GM19324 (cell line): ENCODE data around the gene ABCF2.
A peak's percentile ranks its signal among the peaks of the same experiment; 100 is the strongest.

Experiments
- ATAC-seq: cut with Tn5 transposase; IDR thresholded peaks from one replicate; pipeline ENCODE4 v1.9.1; 2021; ENCODE audit warnings: mild to moderate bottlenecking, moderate library complexity; ENCODE audit not compliant: unreplicated experiment, low FRiP score

ABCF2 gene

GRCh38 chr7:151226560-151226874 is 488 bp downstream of the ABCF2 start:
- ATAC-seq, result peak; percentile 2

GRCh38 chr7:151225948-151226510 is 976 bp downstream of the ABCF2 start:
- no peak for ATAC-seq

- ATAC-seq, result no peak
Observed at GRCh38 chr7:151223728-151224127, 3.3 kb downstream of the ABCF2 start.

- ATAC-seq, result no peak
Observed at GRCh38 chr7:151218170-151218569, 8.8 kb downstream of the ABCF2 start.

GRCh38 chr7:151215396-151215795 is 11.6 kb downstream of the ABCF2 start:
- no peak for ATAC-seq

- no peak for ATAC-seq
Observed at GRCh38 chr7:151213826-151214225, 13.2 kb downstream of the ABCF2 start.

- ATAC-seq, result no peak
Observed at GRCh38 chr7:151212626-151213025, 14.4 kb downstream of the ABCF2 start.

GRCh38 chr7:151211155-151211772 is 15.7 kb downstream of the ABCF2 start:
- ATAC-seq, result no peak

- ATAC-seq, result no peak
Observed at GRCh38 chr7:151210087-151210854, 16.7 kb downstream of the ABCF2 start, which contains the start of gene H2BK1. Gene H2BK1, minus strand, starts transcription at chr7:151210488. Its CDS starts 170 bp downstream, at chr7:151210318.

GRCh38 chr7:151209588-151209987 is 17.4 kb downstream of the ABCF2 start:
- no peak for ATAC-seq

- no peak for ATAC-seq
Observed at GRCh38 chr7:151208253-151208862, 18.6 kb downstream of the ABCF2 start.

- no peak for ATAC-seq
Observed at GRCh38 chr7:151207804-151208203, 19.2 kb downstream of the ABCF2 start.

GRCh38 chr7:151207315-151207714 is 19.7 kb downstream of the ABCF2 start:
- no peak for ATAC-seq

- no peak for ATAC-seq
Observed at GRCh38 chr7:151206914-151207313, 20.1 kb downstream of the ABCF2 start.

GRCh38 chr7:151205730-151206129 is 21.3 kb downstream of the ABCF2 start:
- ATAC-seq, result no peak

- ATAC-seq, result no peak
Observed at GRCh38 chr7:151204383-151205032, 22.5 kb downstream of the ABCF2 start.

- ATAC-seq, result no peak
Observed at GRCh38 chr7:151202836-151203235, 24.2 kb downstream of the ABCF2 start.

- no peak for ATAC-seq
Observed at GRCh38 chr7:151201751-151202150, 25.3 kb downstream of the ABCF2 start.

- ATAC-seq, result no peak
Observed at GRCh38 chr7:151201344-151201743, 25.7 kb downstream of the ABCF2 start.

GRCh38 chr7:151198945-151199848 is 27.8 kb downstream of the ABCF2 start:
- ATAC-seq, result no peak
